GM19372 (cell line): ENCODE data around the gene KIF22.
"Not testable (repeated sequence)": the region's sequence is repeated elsewhere in the genome, so short reads cannot be mapped to it uniquely, and the experiment has no call there.

ENCODE experiments used
- ATAC-seq: cut with Tn5 transposase; IDR thresholded peaks from one replicate; pipeline ENCODE4 v1.9.1; 2021; ENCODE audit warnings: mild to moderate bottlenecking, low read depth, moderate library complexity; ENCODE audit not compliant: unreplicated experiment

The KIF22 gene

DNA sequence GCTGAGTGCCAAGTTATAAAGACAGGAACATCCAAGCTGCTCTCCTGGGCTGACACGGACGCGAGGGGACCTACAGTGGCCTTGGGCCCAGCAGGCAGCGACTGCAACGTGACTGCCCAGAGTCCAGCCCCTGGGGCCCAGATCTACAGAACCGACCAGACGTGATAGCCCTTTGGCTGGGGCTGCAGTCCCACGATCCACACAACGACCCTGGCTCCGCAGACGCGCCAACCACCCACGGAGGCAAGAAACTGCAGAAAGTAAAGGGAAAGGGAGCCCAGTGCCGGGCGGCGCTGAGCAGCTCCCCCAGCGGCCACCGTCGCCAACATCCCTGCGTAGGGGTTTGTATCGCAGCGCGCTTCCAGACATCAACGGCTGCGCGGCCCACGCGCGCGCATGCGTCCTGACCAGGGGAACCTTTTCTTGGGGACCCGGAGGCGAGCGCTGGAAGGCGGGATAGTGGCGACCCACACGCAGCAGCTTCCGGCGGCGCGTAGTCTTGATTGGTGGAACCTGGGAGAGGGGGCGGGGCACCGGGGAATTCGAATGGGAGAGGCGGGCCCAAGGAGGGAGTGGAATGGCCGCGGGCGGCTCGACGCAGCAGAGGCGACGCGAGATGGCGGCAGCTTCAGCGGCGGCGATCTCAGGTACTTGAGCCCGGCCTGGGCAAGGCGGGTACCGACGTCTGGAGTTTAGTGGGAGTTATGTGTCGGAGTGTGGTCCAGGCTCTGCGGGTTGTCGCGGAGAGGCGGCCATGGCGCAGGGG lies at the start of gene KIF22:
Gene KIF22, plus strand, starts transcription at position 569 of the 766 bp plus-strand sequence. Its CDS starts 9 bp downstream, at position 578.
- peak; percentile 92 for ATAC-seq

DNA sequence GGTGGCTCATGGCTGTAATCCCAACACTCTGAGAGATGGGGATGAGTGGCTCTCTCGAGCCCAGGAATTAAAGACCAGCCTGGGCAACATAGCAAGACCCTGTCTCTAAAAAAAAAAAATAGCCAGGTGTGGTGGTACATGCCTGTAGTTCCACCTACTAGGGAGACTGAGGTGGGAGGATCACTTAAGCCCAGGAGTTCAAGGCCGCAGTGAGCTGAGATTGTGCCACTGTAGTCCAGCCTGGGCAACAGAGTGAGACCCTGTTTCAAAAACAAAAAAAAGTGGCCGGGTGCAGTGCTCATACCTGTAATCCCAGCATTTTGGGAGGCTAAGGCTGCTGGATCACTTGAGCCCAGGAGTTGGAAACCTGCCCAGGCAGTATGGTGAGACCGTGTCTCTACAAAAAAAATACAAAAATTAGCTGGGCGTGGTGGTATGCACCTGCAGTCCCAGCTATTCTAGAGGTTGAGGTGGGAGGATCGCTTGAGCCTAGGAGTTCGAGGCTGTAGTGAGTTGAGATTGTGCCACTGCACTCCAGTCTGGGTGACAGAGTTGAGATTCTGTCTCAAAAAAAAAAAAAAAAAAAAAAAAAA lies 47.8 kb upstream of the KIF22 start:
- ATAC-seq = no peak

DNA sequence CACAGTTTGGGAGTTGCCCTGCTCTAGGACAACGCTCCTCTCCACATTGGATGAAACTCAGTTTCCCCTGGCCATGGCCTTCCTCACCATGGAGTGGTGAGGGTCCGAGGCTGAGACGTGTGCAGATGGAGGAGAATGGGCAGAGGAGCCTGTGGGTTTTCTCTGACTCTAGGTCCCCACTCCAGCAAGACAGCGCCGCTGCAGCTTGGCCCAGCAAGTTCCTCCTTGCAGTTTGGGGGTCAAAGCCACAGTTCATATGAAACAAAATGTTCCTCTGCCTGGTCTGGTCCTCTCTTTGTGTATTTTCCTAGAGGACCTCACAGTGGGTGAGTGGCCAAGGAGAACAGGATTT lies 47.1 kb upstream of the KIF22 start:
- ATAC-seq = no peak

DNA sequence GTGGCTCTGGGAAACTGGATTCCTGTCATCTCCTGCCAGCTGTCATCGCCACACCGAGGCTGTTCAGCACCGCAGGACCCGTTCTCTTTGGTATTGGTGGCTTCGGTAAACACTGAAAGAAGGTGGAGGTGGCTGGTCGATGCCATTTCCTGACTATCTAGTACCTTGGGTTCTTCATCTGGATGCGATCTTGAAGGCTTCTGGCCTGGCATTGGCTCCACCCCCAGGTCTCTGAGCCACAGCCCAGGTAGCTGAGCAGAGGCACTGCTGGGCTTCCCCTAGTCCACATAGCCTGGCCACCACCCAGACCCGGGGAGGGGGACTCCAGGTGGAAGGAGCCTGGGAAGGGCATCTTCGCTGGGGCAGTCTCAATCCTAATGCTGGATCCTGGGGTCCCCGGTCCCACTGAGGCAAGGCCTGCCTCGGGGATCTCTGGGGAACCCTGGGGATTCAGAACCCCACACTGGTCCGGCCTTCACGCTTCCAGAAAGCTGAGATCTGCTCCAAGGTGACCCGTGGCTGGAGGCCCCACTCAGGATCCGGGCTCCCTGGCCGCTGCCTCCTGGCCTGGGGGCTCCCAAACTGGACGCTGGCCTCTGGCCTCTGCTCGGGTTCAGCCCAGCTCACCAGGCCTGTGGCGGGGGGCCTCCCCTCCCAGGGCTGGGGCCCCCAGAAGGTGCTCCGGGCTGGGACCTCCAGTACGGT lies 46.6 kb upstream of the KIF22 start:
- no peak for ATAC-seq

DNA sequence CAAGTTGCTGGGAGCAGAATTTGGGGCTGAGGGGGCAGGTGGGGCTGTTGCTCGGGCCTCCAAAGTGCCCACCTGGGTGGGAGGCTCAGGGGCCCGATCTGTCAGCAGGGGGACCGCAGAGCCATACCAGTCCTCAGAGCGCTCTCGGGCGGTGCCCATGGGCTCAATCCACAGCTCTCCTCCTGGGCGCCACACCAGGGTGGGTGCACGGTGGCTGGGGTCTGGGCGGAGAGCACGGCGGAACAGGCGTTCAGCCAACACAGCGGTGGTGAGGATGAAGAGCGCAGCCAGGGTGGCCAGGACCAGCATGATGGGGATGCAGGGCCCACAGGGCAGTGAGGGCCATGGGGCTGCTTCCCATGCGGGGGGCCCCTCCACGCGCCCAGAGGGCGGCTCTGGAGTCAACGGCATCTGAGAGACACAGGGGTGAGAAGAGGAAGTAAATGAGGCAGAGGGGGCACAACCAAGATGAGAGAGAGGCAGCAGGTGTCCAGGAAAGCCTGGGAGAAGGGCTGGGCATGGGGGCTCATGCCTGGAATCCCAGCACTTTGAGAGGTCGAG lies 45.9 kb upstream of the KIF22 start:
- ATAC-seq = no peak

DNA sequence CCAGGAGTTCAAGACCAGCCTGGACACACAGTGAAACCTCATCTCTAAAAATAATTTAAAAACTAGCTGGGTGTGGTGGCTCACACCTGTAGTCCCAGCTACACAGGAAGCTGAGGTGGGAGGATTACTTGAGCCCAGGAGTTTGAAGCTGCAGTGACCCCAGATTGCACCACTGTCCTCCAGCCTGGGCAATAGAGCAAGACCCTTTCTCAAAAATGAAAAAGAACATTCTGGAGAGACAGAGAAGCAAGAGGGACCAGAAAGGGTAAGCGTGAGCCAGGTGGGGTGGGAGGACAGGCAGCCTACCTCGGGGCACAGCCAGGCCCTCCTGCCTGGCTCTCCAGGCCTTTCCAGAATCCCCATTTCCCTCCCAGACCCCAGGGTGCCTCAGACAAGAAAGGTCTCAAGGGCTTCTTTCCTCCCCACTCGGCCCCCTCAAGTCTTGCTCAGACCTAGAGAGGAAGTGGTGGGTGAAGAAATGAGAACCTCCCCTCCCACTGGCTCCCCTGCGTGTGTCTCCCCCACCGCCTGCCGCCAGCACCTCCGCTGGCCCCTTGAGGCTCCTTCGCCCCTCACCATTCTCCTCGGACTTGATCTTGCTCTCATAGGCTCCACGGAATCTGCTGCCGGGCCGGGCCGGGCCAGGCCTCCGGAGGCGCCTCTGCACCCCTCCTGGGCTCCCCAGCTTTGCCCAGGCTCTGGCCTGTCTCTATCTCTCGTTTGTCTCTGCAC lies 45.3 kb upstream of the KIF22 start:
- peak; percentile 47 for ATAC-seq

DNA sequence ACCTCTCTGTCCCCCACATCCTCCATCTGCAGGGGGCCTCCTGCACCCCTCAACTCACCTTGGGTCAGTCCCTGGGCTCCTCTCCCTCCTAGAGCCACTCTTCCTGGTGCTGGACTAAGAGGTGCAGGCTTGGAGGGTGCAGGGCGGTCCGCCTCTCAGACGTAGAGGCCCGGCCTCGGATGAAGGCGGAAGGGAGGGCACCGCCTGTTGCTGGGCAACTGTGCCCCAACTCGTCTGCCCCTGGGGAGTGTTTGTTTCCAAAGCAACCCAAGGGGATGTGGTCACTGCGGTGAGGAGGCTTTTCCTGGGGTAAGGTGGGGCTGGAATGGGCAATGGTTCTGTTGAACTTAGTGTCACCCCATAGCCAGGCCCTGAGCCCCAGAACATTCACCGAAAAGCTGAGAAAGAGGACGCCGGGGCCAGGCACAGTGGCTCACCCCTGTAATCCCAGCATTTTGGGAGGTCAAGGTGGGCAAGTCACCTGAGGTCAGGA lies 44.7 kb upstream of the KIF22 start, which contains the start of gene C16orf54:
Gene C16orf54, minus strand, starts transcription at position 138 of the 493 bp plus-strand sequence. CDS start 1,039 bp downstream, outside the sequence.
- ATAC-seq = peak; percentile 62

DNA sequence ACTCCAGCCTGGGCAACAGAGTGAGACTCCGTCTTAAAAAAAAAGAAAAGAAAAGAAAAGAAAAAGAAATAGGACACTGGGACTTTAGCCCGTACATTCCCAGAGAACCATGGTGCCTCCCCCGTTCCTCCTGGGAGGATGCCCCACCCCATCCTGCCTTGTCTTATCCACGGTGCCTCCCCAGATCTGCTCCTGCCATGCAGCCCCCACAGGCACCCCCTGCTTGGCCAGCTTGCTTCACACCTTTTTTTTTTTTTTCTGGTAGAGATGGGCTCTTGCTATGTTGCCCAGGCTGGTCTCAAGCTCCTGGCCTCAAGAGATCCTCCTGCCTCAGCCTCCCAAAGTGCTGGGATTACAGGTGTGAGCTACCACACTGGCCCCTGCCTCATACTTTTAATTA lies 44.0 kb upstream of the KIF22 start:
- ATAC-seq = not testable (repeated sequence)

DNA sequence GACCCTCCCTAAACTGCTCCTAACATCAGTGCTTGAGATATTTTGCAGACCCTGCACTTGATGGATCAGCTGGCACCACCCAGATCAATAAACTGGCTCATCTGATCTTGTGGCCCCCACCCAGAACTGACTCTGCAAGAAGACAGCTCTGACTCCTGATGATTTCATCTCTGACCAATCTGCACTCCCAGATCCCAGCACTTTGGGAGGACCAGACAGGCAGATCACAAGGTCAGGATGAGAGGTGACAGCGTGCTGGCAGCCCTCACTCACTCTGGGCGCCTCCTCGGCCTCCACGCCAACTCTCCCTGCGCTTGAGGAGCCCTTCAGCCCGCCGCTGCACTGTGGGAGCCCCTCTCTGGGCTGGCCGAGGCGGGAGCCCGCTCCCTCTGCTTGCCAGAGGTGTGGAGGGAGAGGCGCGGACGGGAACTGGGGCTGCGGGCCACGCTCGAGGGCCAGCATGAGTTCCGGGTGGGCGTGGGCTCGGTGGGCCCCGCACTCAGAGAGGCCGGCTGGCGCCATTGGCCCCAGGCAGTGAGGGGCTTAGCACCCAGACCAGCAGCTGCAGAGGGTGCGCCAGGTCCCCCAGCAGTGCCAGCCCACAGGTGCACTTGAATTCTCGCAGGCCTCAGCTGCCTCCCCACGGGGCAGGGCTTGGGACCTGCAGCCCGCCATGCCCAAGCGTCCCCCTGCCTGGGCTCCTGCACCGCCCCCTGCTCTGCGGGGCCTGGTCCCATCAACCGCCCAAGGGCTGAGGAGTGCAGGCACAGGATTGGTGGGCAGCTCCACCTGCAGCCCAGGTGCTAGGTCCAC lies 42.4 kb upstream of the KIF22 start:
- no peak for ATAC-seq

DNA sequence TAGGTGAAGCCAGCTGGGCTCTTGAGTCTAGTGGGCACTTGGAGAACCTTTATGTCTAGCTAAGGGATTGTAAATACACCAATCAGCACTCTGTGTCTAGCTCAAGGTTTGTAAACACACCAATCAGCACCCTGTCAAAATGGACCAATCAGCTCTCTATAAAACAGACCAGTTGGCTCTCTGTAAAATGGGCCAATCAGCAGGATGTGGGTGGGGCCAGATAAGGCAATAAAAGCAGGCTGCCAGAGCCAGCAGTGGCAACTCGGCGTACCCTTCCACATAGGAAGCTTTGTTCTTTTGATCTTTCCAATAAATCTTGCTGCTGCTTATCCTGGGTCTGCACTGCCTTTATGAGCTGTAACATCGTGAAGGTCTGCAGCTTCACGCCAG lies 41.8 kb upstream of the KIF22 start:
- not testable (repeated sequence) for ATAC-seq

DNA sequence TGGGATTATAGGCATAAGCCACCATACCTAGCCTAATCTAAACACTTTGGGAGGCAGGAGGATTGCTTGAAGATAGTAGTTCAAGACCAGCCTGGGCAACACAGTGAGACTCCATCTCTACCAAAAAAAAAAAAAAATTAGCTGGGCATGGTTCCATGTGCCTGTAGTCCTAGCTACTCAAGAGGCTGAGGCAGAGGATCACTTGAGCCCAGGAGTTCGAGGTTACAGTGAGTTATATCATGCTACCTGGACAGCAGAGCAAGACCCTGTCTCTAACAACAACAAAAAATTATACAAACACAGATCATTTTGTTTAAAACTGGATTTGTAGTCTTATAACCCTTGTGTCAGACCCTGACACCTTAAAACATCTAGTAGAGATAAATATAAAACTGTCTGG lies 37.0 kb upstream of the KIF22 start:
- ATAC-seq = no peak

DNA sequence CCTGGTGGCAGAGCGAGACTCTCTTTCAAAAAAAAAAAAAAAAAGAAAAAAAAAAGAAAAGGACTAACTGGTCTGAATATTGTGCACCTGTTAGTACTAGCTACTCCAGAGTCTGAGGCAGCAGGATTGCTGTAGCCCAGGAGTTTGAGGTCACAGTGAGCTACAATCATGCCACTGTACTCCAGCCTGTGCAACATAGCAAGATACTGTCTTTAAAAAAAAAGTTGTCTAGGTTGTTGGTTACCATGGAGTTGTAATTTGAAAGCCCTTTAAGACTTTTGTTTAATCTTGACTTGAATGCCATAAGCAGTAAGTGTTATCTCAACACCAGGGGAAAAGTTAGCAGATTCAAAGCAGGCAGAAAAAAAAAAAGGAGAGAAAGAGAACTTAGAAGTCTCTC lies 33.9 kb upstream of the KIF22 start:
- ATAC-seq = no peak

DNA sequence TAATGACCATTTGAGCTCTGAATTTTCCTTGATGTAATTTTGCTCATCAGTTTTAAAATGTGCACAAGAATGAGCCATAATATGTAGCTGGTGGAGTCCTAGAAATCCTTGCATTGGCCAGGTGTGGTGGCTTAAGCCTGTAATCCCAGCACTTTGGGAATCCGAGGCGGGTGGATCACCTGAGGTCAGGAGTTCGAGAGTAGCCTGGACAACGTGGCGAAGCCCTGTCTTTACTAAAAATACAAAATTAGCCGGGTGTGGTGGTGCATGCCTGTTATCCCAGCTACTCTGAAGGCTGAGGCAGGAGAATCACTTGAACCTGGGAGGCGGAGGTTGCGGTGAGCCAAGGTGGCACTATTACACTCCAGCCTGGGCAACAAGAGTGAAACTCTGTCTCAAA lies 33.5 kb upstream of the KIF22 start:
- not testable (repeated sequence) for ATAC-seq

DNA sequence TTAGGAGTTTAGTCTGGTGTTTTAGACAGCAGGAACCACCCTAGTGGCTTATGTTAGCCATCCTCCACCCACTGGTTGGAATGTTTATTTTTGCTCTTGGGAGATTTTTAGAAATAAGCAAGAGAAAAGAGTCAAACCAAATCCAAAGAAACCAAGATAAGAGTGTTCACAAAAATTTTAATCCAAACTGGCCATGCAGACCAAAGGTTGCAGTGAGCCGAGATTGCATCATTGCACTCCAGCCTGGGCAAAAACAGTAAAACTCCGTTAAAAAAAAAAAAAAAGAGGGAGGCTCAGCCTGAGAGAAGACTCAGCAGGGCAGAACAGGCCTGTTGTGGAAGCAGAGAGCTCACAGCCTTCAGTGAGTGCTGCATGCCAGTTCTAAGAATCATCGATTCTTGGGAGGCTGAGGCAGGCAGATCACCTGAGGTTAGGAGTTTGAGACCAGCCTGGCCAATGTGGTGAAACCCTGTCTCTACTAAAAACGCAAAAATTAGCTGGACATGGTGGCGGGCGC lies 32.5 kb upstream of the KIF22 start:
- ATAC-seq = no peak

DNA sequence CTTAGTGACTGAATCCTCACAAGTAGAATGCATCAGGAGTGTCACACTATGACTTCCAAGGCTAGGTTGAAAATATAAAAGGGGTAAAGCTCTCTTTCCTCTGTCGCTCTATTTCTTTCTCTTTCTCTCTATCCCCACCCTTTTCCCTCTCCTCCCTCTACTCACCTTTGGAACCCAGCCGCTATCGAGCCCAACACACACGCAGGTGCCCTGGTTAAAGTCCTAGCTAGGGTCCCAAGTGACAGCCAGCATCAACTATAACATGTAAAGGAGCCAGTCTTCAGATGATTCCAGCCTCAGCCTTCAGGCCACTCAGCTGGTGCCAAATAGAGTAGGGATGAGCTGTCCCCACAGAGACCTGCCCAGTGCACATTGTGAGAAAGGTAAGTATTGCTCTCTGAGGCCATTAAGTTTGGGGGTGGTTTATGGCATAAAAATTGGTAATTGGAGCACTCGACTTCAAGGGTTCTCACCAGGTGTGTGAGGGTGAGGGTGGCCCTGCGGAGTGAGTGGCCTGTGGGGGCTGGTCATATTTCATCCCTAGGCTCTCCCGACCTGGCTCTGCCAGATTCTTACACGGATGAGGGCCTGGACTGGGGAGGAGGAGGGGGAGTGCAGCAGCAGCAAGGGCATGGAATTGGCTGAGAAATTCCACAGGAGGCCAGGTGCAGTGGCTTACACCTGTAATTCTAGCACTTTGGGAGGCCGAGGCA lies 29.8 kb upstream of the KIF22 start:
- ATAC-seq = no peak

DNA sequence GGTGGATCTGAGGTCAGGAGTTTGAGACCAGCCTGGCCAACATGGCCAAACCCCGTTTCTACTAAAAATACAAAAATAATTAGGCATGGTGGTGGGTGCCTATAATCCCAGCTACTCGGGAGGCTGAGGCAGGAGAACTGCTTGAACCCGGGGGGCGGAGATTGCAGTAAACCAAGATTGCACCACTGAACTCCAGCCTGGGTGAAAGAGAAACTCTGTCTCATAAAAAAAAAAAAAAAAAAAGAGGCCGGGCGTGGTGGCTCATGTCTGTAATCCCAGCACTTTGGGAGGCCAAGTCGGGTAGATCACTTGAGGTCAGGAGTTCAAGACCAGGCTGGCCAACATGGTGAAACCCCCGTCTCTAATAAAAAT lies 29.3 kb upstream of the KIF22 start:
- ATAC-seq = not testable (repeated sequence)

DNA sequence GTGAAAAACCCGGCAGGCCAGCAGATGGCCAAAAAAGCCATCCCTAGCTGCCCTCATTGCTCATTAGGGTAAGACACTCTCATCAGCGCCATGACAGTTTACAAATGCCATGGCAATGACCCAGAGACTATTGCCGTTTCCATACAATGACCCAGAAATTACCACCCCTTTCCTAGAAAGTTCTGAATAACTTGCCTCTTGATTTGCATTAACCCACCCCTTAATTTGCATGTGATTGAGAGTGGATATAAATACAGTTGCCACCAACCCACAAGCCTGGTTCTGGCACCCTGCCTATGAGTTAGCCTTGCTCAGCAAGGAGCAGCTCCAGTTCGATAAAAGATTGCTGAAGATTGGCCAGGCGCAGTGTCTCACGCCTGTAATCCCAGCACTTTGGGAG lies 28.7 kb upstream of the KIF22 start:
- no peak for ATAC-seq

DNA sequence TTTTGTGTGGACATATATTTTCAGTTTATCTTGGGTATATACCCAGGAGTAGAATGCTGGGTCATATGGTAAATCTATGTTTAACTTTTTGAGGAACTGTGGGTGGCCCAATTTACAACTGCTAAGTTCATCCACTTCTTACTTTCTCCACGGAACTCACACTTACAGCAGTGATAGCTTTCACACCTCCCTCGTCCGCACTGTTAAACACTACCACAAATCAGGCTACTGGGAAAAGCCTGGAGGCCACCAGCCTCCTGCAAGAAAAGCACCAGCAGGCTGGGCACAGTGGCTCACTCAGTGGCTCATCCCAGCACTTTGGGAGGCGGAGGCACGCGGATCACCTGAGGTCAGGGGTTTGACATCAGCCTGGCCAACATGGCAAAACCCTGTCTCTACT lies 27.2 kb upstream of the KIF22 start:
- ATAC-seq = no peak
